Kidney (tissue), 14 donors: Measurements from ENCODE around the gene RNF152. TPM values are rescaled to one million over a fixed set of nuclear protein-coding genes. Genes with fewer than 3 reads are reported as not detected.

Experiments used
- DNase-seq, 5 donors: peaks; one replicate each; pipeline ENCODE4 v3.0.0-alpha.2; 2013 to 2020
- FAIRE-seq: peaks from 2 replicates; lab custom pipeline; 2012; peaks lifted over from hg19 to GRCh38; lab: Jason Lieb, UNC
- H3K27ac ChIP-seq, 2 donors: one replicate each; pipeline ENCODE4 v1.7.0; 2013; ENCODE audit warnings: low read depth in 2 of 2, low read length in 2 of 2, inconsistent platforms in 1 of 2
- H3K27me3 ChIP-seq: one replicate; pipeline ENCODE4 v1.7.1; 2013; ENCODE audit warnings: low read length, inconsistent platforms; ENCODE audit not compliant: control insufficient read depth, insufficient read depth
- H3K36me3 ChIP-seq, 3 donors: one replicate each; pipeline versions ENCODE4 v1.7.0 to v1.7.1; 2013; ENCODE audit warnings: low read length in 3 of 3, control low read depth in 1 of 3, inconsistent platforms in 1 of 3; ENCODE audit not compliant: insufficient read depth in 3 of 3, control insufficient read depth in 2 of 3
- H3K4me1 ChIP-seq, 3 donors: one replicate each; pipeline versions ENCODE4 v1.7.0 to v1.7.1; 2013; ENCODE audit warnings: low read length in 3 of 3, inconsistent platforms in 1 of 3, low read depth in 1 of 3; ENCODE audit not compliant: control insufficient read depth in 2 of 3, insufficient read depth in 2 of 3
- H3K4me3 ChIP-seq, 3 donors: one replicate each; pipeline versions ENCODE4 v1.7.0 to v1.8.1; 2013; ENCODE audit warnings: low read length in 3 of 3, control low read depth in 1 of 3, inconsistent platforms in 1 of 3
- H3K9ac ChIP-seq, 3 donors: one replicate each; pipeline versions ENCODE4 v1.7.0 to v1.7.1; 2013; ENCODE audit warnings: low read length in 3 of 3, control low read depth in 1 of 3, inconsistent platforms in 1 of 3
- H3K9me3 ChIP-seq, 3 donors: one replicate each; pipeline versions ENCODE4 v1.7.0 to v1.7.1; 2013; ENCODE audit warnings: low read length in 3 of 3, control low read depth in 1 of 3, inconsistent platforms in 1 of 3; ENCODE audit not compliant: control insufficient read depth in 2 of 3, insufficient read depth in 1 of 3
- CTCF ChIP-seq: IDR thresholded peaks from 3 replicates; pipeline ENCODE4 v1.5.1; 2012; ENCODE audit warnings: mild to moderate bottlenecking, moderate library complexity, borderline replicate concordance; ENCODE audit not compliant: insufficient read depth; ENCODE audit errors: extremely low read depth
- intact Hi-C: fragments of 100-400 bp; cut with DNase I; formaldehyde crosslinking; loops from one replicate; pipeline ENCODE4 v1.11.1; 2022
- polyA plus RNA-seq: library from polyadenylated mRNA; stranded (reverse); fragments of 350-450 nt; fragmentation: Illumina TruSeq; extraction: RNeasy Lipid Tissue Mini Kit (QIAGEN cat#74804); gene quantifications from one replicate; pipeline ENCODE4 v1.2.3, GENCODE V29; 2014; ENCODE audit warnings: low read depth, low replicate concordance; ENCODE audit not compliant: insufficient read depth
- total RNA-seq: library from RNA; stranded (reverse); fragmentation: NEBNext Ultra II Directional; extraction: Animal tissue kit (Norgen Biotek cat#: 25700); gene quantifications from one replicate; pipeline ENCODE4 v1.2.1, GENCODE V29; 2021
- donor health status: control.
- donor health status: control.
- donor health status: control.
- donor health status: control.
- donor health status: control.
- donor health status: DM: yes; HTN: yes; CAD: no.
- donor health status: Normal renal cell carcinoma (clear cell type).

Gene RNF152
- total and polyA plus RNA-seq, 2 donors from 2014 or later = 37.6 to 45.0 TPM

DNA sequence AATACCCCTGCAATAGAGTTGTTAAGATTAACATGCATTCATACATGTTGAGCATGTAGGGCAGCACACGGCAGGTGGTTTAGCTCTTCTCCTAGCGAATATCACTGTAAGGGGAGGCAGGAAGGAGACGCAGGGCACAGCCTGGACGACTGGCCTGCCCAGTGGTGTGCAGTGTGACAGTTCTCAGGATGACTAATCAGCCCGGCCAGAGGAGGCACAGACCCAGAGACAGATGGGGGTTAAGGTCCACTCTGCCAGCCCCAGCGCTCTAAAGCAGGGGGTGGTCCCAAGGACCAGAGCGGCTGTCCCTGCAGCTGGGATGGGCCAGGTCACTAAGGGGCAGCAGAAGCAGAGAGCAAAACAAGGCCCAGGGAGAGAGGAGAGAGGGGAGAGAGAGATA is 63.7 kb downstream of the RNF152 start:
- FAIRE-seq (no peak), DNase-seq (peak in 2 of 5 donors; percentile 4 to 22)
- no peak overlapping the region for H3K9ac ChIP-seq
- intact Hi-C loops = no loop called here
- peaks cover 3 to 37% (median 24%) of the 10 kb centered on the region in 3 donors for H3K4me1 ChIP-seq
- H3K9me3 ChIP-seq = no peaks in the 10 kb centered on the region
- TF ChIP-seq CTCF = no peak
- H3K36me3 ChIP-seq = peaks cover 0 to 7% (median 4%) of the 10 kb centered on the region in 3 donors
- no peak overlapping the region for H3K4me3 ChIP-seq
- H3K27me3 ChIP-seq = no peaks in the 10 kb centered on the region
- no peak overlapping the region for H3K27ac ChIP-seq

DNA sequence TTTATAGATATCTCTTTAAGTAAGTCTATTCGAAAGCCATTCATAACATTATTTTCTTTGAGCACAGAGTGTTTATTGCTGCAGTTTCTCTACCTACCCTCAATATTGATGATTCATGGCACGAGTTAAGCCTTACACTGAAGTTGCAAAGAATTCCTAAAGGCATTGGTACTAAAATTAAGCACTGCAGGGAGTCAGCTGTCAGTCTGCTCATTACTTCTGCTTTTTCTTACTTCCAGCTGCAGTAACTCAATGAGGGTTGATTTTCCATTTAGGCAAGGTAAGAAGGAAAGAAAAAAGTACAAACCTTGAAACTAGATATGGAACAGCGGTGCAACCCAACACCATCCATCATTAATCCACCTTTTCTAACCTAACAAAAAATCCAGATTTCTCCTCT is 65.2 kb downstream of the RNF152 start:
- Histone ChIP-seq H3K9me3 (no peaks in the 10 kb centered on the region), H3K4me3 (no peak overlapping the region), H3K9ac (no peak overlapping the region), H3K27me3 (no peaks in the 10 kb centered on the region), H3K27ac (no peak overlapping the region), H3K36me3 (peaks cover 0 to 7% (median 4%) of the 10 kb centered on the region in 3 donors), H3K4me1 (peaks cover 3 to 29% (median 12%) of the 10 kb centered on the region in 3 donors)
- TF ChIP-seq CTCF = no peak
- intact Hi-C loops = no loop called here
- DNase-seq (peak in 2 of 5 donors; percentile 27 to 59), FAIRE-seq (no peak)

DNA sequence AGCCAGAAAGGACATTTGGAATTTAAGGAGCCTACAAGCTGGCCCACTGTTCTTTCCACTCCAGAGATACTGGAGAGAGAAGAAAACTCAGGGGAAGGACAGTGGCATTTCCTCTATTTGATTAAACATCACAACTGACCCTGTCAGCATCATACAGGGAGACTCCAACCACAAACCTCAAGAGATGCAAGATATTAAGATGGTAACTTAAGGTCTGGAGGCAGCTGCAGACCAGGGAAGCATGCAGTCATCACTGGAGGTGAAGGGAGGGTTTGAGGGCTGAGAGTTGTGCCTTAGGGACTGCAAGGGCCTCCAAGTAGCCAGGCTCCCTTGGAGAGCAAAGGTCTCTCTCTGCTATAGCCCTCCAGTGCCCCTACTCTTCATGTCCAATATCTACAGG is 67.4 kb downstream of the RNF152 start:
- DNase-seq (no peak), FAIRE-seq (no peak)
- intact Hi-C loops = no loop called here
- H3K9me3 ChIP-seq = no peaks in the 10 kb centered on the region
- no peaks in the 10 kb centered on the region for H3K27me3 ChIP-seq
- no peak overlapping the region for H3K27ac ChIP-seq
- TF ChIP-seq CTCF = no peak
- H3K4me3 ChIP-seq = no peak overlapping the region
- peaks cover 0 to 21% (median 6%) of the 10 kb centered on the region in 3 donors for H3K4me1 ChIP-seq
- no peak overlapping the region for H3K9ac ChIP-seq
- peaks cover 0 to 13% (median 6%) of the 10 kb centered on the region in 3 donors for H3K36me3 ChIP-seq

DNA sequence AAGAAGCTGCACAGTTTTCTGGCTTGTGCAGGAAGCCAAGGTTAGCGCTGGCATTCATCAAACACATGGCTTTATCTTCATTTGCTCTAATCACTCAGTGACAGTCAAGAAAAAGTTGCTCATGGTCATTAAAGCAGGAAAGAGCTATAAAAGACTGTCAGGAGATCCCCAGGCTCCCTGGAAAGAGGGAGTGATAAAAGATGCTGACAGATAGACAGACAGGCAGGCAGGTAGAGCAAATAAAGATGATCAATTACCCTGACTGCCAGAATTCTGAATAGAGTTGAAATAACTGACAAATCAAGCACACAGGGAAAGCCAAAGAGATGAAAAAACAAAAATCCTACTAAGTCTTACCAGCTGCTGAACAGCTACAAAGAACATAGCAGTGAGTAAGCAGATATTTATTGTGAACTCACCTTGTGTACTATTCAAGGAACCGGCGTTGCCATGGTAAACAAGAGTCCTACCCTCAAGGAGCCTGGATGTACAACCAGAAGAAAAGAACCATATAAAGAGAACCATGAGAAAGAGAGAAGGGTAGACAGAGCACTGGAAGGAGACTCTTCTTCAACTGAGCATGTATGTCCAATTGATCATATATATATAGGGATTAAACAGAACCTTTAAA is 68.0 kb downstream of the RNF152 start:
- H3K4me3 ChIP-seq = no peak overlapping the region
- TF ChIP-seq CTCF = no peak
- H3K9me3 ChIP-seq = no peaks in the 10 kb centered on the region
- peaks cover 0 to 13% (median 6%) of the 10 kb centered on the region in 3 donors for H3K36me3 ChIP-seq
- H3K9ac ChIP-seq = no peak overlapping the region
- FAIRE-seq (no peak), DNase-seq (peak in 2 of 5 donors; percentile 29 to 38)
- H3K4me1 ChIP-seq = peaks cover 0 to 17% (median 6%) of the 10 kb centered on the region in 3 donors
- H3K27ac ChIP-seq = no peak overlapping the region
- H3K27me3 ChIP-seq = no peaks in the 10 kb centered on the region
- intact Hi-C loops = no loop called here
